Hematopoietic multipotent progenitor cell treated with erythropoietin and hydrocortisone succinate and interleukin-3 and kit ligand, for 6 days (in vitro differentiated cells): Measurements from ENCODE around the gene APPL2.
"Not testable (repeated sequence)": the region's sequence is repeated elsewhere in the genome, so short reads cannot be mapped to it uniquely, and the experiment has no call there.

Source experiments
- DNase-seq: peaks from one replicate; pipeline ENCODE4 v3.0.0-alpha.2; 2015

APPL2 gene

GRCh38 chr12:105183976-105184375, 52.0 kb downstream of the APPL2 start:
- DNase-seq = not testable (repeated sequence)

DNA sequence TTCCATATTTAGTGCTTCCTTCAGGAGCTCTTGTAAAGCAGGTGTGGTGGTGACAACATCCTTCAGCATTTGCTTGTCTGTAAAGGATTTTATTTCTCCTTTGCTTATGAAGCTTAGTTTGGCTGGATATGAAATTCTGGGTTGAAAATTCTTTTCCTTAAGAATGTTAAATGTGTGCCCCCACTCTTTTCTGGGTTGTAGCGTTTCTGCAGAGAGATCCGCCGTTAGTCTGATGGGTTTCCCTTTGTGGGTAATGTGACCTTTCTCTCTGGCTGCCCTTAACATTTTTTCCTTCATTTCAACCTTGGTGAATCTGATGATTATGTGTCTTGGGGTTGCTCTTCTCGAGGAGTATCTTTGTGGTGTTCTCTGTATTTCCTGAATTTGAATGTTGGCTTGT, 52.6 kb downstream of the APPL2 start:
- DNase-seq = not testable (repeated sequence)

DNA sequence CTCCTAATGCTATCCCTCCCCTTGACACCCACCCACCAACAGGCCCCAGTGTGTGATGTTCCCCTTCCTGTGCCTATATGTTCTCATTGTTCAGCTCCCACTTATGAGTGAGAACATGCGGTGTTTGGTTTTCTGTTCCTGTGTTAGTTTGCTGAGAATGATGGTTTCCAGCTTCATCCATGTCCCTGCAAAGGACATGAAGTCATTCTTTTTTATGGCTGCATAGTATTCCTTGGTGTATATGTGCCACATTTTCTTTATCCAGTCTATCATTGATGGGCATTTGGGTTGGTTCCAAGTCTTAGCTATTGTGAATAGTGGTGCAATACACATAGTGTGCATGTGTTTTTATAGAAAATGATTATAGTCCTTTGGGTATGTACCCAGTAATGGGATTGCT, 56.9 kb downstream of the APPL2 start:
- DNase-seq = not testable (repeated sequence)

DNA sequence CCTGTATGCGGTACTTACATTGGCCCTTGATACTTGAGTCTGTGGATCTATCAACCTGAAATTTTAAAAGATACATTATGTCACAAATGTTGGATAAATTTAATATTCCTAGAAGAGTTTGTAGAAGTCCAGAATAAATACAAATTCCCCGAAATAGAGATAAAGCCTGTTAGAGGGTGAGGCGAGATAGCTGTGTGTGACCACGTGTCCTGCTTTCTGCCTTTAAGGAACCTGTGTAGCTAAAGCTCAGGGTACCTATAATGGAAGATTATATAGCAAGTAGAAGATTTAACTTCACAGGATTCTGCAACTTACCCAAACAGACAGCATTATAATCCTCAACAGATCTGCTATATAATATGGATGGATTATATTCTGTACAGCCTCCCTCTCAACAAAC, 58.8 kb downstream of the APPL2 start:
- DNase-seq = peak; percentile 48

DNA sequence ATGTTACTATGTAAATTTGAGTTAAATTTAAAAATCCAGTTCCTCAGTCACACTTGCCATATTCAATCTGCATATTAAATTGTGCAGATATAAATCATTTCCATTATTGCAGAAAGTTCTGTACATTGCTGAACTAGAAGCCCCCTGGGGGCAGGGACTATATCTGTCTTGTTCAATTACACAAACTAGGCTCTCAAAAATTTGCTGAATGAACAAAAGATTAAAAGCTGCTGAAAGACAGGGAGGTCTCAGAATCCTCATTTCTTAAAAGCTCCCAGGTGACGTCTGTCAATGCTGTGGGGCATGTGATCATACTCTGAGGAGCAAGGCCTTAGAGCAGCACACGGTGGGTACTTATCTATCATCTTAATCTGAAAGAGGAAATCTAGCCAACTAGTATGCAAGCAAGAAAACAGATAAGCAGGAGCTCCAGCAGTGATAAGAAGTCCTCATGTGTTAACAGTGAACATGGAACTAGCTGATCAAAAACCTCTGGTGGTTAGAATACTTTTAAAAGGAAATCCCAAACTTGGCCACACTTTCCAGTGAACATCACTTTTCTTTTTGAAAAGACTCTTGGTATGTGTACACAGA, 60.5 kb downstream of the APPL2 start:
- DNase-seq = peak; percentile 64

- peak; percentile 81 for DNase-seq
These were observed 64.1 kb downstream of the APPL2 start for GRCh38 chr12:105171691-105172436.

DNA sequence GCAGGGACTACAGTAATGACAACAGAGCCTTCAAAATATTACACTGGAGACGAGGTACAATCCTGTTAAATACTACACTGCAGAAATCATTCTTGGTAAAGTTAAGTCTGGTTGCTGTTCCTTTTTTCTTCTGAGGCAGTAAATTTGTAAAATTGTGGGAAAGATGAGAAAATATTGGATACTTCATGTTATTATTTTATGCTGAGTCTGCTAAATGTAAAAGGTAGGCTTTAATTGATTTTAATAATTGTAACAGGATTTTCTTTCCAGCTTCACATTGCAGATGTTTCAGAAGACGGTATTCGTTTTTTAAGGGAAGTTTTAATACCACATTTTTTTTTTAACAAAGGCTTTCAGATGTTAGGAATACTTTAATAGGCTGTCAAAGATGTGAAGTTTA, 65.8 kb downstream of the APPL2 start:
- DNase-seq = no peak

DNA sequence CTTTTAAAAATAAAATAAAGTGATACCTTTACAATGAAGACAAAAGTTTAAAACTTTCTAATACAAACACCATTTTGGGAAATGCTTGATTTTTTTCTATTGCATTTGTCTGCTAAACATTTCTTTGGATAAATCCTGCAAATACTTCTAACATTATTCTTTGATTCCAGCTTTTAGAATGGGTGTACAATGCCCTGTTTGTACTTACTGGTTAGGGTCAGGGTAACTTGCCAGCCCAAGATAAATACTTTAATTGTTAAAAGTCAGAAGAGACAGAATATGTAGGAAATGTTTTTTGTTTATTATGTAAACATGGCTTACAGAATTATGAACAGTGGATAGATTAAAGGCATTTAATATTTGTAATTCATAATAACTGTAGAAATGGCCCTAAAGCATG, 68.0 kb downstream of the APPL2 start:
- DNase-seq = no peak

DNA sequence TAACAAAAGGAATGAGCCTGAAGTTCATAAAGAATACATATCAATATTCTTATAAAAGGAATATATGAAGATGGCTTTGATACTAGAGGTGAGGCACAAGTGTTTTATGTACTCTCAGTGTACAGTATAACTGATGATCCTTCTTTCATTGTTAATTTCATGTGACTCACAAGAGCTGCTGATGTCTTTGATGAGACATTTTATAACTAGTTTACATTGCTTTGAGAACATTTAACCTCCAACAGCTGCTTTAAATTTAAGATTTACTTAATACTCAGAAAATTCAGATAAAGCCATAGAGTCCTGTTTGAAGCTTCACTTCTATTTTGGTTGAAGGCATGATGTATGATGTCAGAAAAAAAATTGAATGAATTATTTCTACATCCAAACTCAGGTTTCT, 68.6 kb downstream of the APPL2 start:
- no peak for DNase-seq

DNA sequence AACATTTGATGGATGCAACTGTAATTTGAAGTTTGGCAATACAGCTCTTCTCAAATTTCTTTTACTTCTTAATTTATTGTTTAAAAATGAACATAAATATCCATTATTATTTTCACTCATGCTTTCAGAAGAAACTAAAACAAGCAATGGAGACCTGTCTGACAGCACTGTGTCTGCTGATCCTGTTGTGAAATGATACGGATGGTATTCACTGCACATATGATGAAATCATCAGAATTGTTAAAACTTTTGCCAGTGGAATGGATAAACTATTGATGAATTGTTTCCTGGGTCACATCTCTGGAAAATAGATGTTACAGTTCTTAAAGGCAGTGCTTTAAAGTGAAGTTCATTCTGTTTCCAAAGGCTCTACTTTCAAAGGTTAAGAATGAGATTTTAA, 69.2 kb downstream of the APPL2 start:
- DNase-seq = no peak

- DNase-seq = no peak
These were observed 71.9 kb downstream of the APPL2 start for GRCh38 chr12:105164068-105164467.

DNA sequence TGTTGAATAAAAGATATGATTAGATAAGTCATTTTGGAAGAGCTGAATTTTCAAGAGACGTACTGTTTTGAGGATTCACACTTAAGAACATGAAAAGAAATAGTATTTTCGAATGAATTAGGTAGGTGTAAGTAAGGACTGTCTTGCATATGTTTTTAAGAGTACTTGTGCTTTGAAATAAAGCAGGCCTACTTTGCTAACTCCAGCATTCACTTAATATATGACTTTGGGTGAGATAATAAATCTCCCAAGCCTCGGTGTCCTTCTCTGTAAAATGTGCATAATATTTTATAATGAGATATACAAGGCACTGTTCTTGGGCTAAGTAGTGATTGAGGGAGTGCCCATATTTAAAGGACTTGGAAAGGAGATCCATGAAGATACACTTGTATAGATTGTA, 73.8 kb downstream of the APPL2 start:
- no peak for DNase-seq

GRCh38 chr12:105158876-105159275, 77.1 kb downstream of the APPL2 start:
- no peak for DNase-seq

- no peak for DNase-seq
These were observed 78.4 kb downstream of the APPL2 start for GRCh38 chr12:105157606-105158005.

- no peak for DNase-seq
These were observed 79.7 kb downstream of the APPL2 start for GRCh38 chr12:105156260-105156659.

GRCh38 chr12:105142259-105142658, 93.7 kb downstream of the APPL2 start:
- DNase-seq = no peak

GRCh38 chr12:105141320-105141922, 94.6 kb downstream of the APPL2 start:
- DNase-seq = no peak

DNA sequence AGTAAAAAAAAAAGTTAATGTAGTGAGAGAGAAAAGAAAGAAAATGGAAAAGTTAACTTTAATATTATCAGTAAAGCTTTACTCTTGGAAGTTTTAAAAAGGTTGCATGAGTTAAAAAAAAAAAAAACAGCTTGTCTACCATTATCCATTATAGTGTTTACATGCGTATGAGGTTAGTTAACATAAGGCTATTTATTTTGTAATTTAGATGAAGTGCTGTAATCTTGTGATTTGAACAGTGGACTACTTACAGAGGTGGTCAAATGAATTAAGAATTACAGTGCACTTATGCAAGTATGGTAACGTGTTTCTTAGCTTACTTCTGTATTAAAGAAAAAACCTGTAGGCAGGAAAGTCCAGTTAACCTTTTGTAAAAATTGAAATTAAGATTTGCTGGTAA, 97.7 kb downstream of the APPL2 start:
- no peak for DNase-seq
